GM23338 (cell line): ENCODE results near the gene GABRR2. TPM values are rescaled to one million over a fixed set of nuclear protein-coding genes. Genes with fewer than 3 reads are reported as not detected.

Source experiments
- ATAC-seq: fragments of 200-7000 bp; cut with Tn5 transposase; 3 replicates; pipeline ENCODE4 v1.9.1; 2020
- DNase-seq: peaks from one replicate; pipeline ENCODE4 v3.0.0-alpha.2; 2015; ENCODE audit warnings: low spot score
- H2AFZ ChIP-seq: fragments of 200-600 bp; sonication (generic); 2 replicates; pipeline ENCODE4 v1.8.0; 2016; ENCODE audit warnings: antibody characterized with exemption, mild to moderate bottlenecking, moderate library complexity
- H3F3A ChIP-seq: fragments of 200-600 bp; sonication (generic); replicated peaks from 2 replicates; pipeline ENCODE4 v1.8.0; 2017; ENCODE audit warnings: antibody characterized with exemption, mixed run types, low read depth
- H3K27ac ChIP-seq: fragments of 200-600 bp; sonication (generic); 2 replicates; pipeline ENCODE4 v1.6.1; 2016; ENCODE audit warnings: low read depth
- H3K27me3 ChIP-seq: fragments of 200-600 bp; sonication (generic); 2 replicates; pipeline ENCODE4 v1.8.0; 2016; ENCODE audit warnings: mild to moderate bottlenecking, mixed run types, moderate library complexity; ENCODE audit not compliant: insufficient read depth
- H3K36me3 ChIP-seq: fragments of 200-600 bp; sonication (generic); 2 replicates; pipeline ENCODE4 v1.8.0; 2016; ENCODE audit warnings: mild to moderate bottlenecking; ENCODE audit not compliant: insufficient read depth
- H3K4me1 ChIP-seq: fragments of 200-600 bp; sonication (generic); 2 replicates; pipeline ENCODE4 v1.8.0; 2016; ENCODE audit warnings: mild to moderate bottlenecking, moderate library complexity; ENCODE audit not compliant: insufficient read depth
- H3K4me2 ChIP-seq: fragments of 200-600 bp; sonication (generic); 2 replicates; pipeline ENCODE4 v1.7.1; 2017; ENCODE audit warnings: mixed run types
- H3K4me3 ChIP-seq: fragments of 200-600 bp; sonication (generic); 2 replicates; pipeline ENCODE4 v1.6.1; 2016; ENCODE audit warnings: mixed run types
- H3K79me2 ChIP-seq: fragments of 200-600 bp; sonication (generic); replicated peaks from 2 replicates; pipeline ENCODE4 v1.8.0; 2017; ENCODE audit warnings: mild to moderate bottlenecking; ENCODE audit not compliant: insufficient read depth
- H3K9me2 ChIP-seq: fragments of 200-600 bp; sonication (generic); 2 replicates; pipeline ENCODE4 v1.8.0; 2017; ENCODE audit not compliant: insufficient read depth
- H4K20me1 ChIP-seq: fragments of 200-600 bp; sonication (generic); replicated peaks from 2 replicates; pipeline ENCODE4 v1.8.0; 2017; ENCODE audit warnings: mild to moderate bottlenecking; ENCODE audit not compliant: insufficient read depth
- H3K27ac Mint-ChIP-seq: 2 replicates; pipeline ENCODE4 v1.8.0; 2020; ENCODE audit warnings: inconsistent platforms, mild to moderate bottlenecking, moderate library complexity, mixed read lengths
- H3K27me3 Mint-ChIP-seq: 3 replicates; pipeline ENCODE4 v1.8.0; 2022; ENCODE audit warnings: low read depth, mild to moderate bottlenecking, moderate library complexity, mixed read lengths, inconsistent platforms; ENCODE audit not compliant: insufficient read depth, poor library complexity
- H3K36me3 Mint-ChIP-seq: 3 replicates; pipeline ENCODE4 v1.8.0; 2021; ENCODE audit warnings: low read depth, mild to moderate bottlenecking, inconsistent platforms, moderate library complexity, mixed read lengths
- H3K4me1 Mint-ChIP-seq: 3 replicates; pipeline ENCODE4 v1.8.0; 2020; ENCODE audit warnings: mild to moderate bottlenecking, inconsistent platforms, mixed read lengths
- H3K4me3 Mint-ChIP-seq: 3 replicates; pipeline ENCODE4 v1.8.0; 2021; ENCODE audit warnings: moderate library complexity, mild to moderate bottlenecking, inconsistent platforms, mixed read lengths
- H3K9me3 Mint-ChIP-seq: 3 replicates; pipeline ENCODE4 v1.8.0; 2020; ENCODE audit warnings: moderate library complexity, mild to moderate bottlenecking, inconsistent platforms, mixed read lengths
- CREB1 ChIP-seq: fragments of 250-450 bp; sonication (Bioruptor Pico); IDR thresholded peaks from 2 replicates; pipeline ENCODE4 v1.5.0; 2020; ENCODE audit warnings: low read depth, mild to moderate bottlenecking, moderate library complexity
- CTCF ChIP-seq, 2 experiments: fragments of 200-600 bp in 1 of 2; sonication (generic) in 1 of 2; conservative IDR thresholded peaks; 2 replicates each; pipeline versions ENCODE4 v1.5.1 to v1.6.1; 2016 to 2017; ENCODE audit warnings: antibody characterized with exemption in 2 of 2, low read depth in 2 of 2, mild to moderate bottlenecking in 2 of 2, moderate library complexity in 1 of 2
- ETS1 ChIP-seq: IDR thresholded peaks from 2 replicates; pipeline ENCODE4 v1.6.1; 2016; ENCODE audit warnings: antibody characterized with exemption
- EZH2 ChIP-seq: fragments of 200-600 bp; sonication (generic); IDR thresholded peaks from one replicate; pipeline ENCODE4 v1.8.0; 2017; ENCODE audit warnings: antibody characterized with exemption, mild to moderate bottlenecking, low read depth; ENCODE audit not compliant: unreplicated experiment
- EZH2phosphoT487 ChIP-seq: fragments of 200-600 bp; sonication (generic); IDR thresholded peaks from one replicate; pipeline ENCODE4 v1.8.1; 2018; ENCODE audit warnings: antibody characterized with exemption; ENCODE audit not compliant: unreplicated experiment
- JUNB ChIP-seq: IDR thresholded peaks from one replicate; pipeline ENCODE4 v1.6.1; 2016; ENCODE audit warnings: antibody characterized with exemption; ENCODE audit not compliant: unreplicated experiment
- NANOG ChIP-seq: IDR thresholded peaks from 2 replicates; pipeline ENCODE4 v1.6.1; 2016; ENCODE audit warnings: antibody characterized with exemption, borderline replicate concordance
- POLR2AphosphoS5 ChIP-seq: IDR thresholded peaks from 2 replicates; pipeline ENCODE4 v1.6.1; 2016; ENCODE audit warnings: antibody characterized with exemption, low read depth
- REST ChIP-seq: IDR thresholded peaks from one replicate; pipeline ENCODE4 v1.6.1; 2018; ENCODE audit warnings: antibody characterized with exemption; ENCODE audit not compliant: unreplicated experiment
- STAT1 ChIP-seq: IDR thresholded peaks from one replicate; pipeline ENCODE4 v1.6.1; 2016; ENCODE audit warnings: antibody characterized with exemption; ENCODE audit not compliant: unreplicated experiment
- ZNF114 ChIP-seq: fragments of 250-450 bp; sonication (Bioruptor Pico); IDR thresholded peaks from 2 replicates; pipeline ENCODE4 v1.5.0; 2020; ENCODE audit warnings: mild to moderate bottlenecking, moderate library complexity
- ZNF331 ChIP-seq: fragments of 250-450 bp; sonication (Bioruptor Pico); IDR thresholded peaks from 2 replicates; pipeline ENCODE4 v1.5.0; 2020; ENCODE audit warnings: low read depth, mild to moderate bottlenecking, moderate library complexity
- ZNF462 ChIP-seq: fragments of 250-450 bp; sonication (Bioruptor Pico); IDR thresholded peaks from 2 replicates; pipeline ENCODE4 v1.5.0; 2020; ENCODE audit warnings: mild to moderate bottlenecking, moderate library complexity
- polyA plus RNA-seq: library from polyadenylated mRNA; unstranded; fragments of >200 nt; fragmentation: Nextera tagmentation; extraction: Ambion mirVana; gene quantifications from 2 replicates; pipeline ENCODE4 v1.2.1, GENCODE V29; 2016
- total RNA-seq: library from RNA; depleted of rRNA; stranded (reverse); fragments of >200 nt; shearing (Covaris generic); gene quantifications from 2 replicates; pipeline ENCODE4 v1.2.3, GENCODE V29; 2014

Gene GABRR2
- total and polyA plus RNA-seq, 2 experiments from 2014 or later, result not detected

- no peaks in the 10 kb centered on the region for H3K4me1 ChIP-seq
- H3K79me2 ChIP-seq, result no peaks in the 10 kb centered on the region
- Mint-ChIP-seq H3K27me3 (no peaks in the 10 kb centered on the region), H3K36me3 (peaks cover 23% of the 10 kb centered on the region; the same call in 2 of the 3 replicates), H3K4me1 (no peaks in the 10 kb centered on the region), H3K4me3 (no peak overlapping the region), H3K27ac (no peak overlapping the region), H3K9me3 (no peaks in the 10 kb centered on the region)
- no peak overlapping the region for H2AFZ ChIP-seq
- no peak for TF ChIP-seq JUNB
- no peak for TF ChIP-seq EZH2
- no peak for TF ChIP-seq NANOG
- TF ChIP-seq ZNF462 (CRISPR knock-in tag), result no peak
- no peak for TF ChIP-seq REST
- no peak for TF ChIP-seq CTCF (conservative IDR thresholded peaks at IDR 0.05; ENCODE audit: low read depth in 2 of 2)
- no peak for TF ChIP-seq EZH2phosphoT487
- no peak for TF ChIP-seq STAT1
- no peak for TF ChIP-seq POLR2AphosphoS5
- TF ChIP-seq ZNF331 (CRISPR knock-in tag), result no peak
- TF ChIP-seq CREB1 (CRISPR knock-in tag), result no peak
- no peak for TF ChIP-seq ZNF114 (CRISPR knock-in tag)
- no peak for TF ChIP-seq ETS1
- no peak for ATAC-seq
- DNase-seq, result no peak
- H3F3A ChIP-seq, result no peaks in the 10 kb centered on the region
- no peaks in the 10 kb centered on the region for H3K9me2 ChIP-seq
- H4K20me1 ChIP-seq, result no peaks in the 10 kb centered on the region
- no peaks in the 10 kb centered on the region for H3K27me3 ChIP-seq
- no peak overlapping the region for H3K4me3 ChIP-seq
- H3K36me3 ChIP-seq, result no peaks in the 10 kb centered on the region
- H3K4me2 ChIP-seq, result no peak overlapping the region
- H3K27ac ChIP-seq, result no peak overlapping the region
Measured at GRCh38 chr6:89339565-89339964, 24.5 kb upstream of the GABRR2 start.
